H1 (cell line): Measurements from ENCODE around the gene ZNF302. TPM values are rescaled to one million over a fixed set of nuclear protein-coding genes. Genes with fewer than 3 reads are reported as not detected.

Experiments
- CTCF ChIA-PET: fragments of 300-600 bp; sonication (Branson Sonifier 250); formaldehyde crosslinking; loops from one replicate; lab custom pipeline; 2021; ENCODE audit not compliant: partially characterized antibody; lab: Charles Lee
- POLR2A ChIA-PET: fragments of 300-600 bp; sonication (Branson Sonifier 250); formaldehyde crosslinking; loops from one replicate; lab custom pipeline; 2021; ENCODE audit warnings: inconsistent platforms; ENCODE audit not compliant: partially characterized antibody; lab: Charles Lee
- DNase-seq, 2 experiments: peaks; one replicate each; pipeline versions ENCODE4 v3.0.0 to v3.0.0-alpha.2; 2010 to 2022; ENCODE audit warnings: low spot score in 2 of 2, low read depth in 1 of 2, mixed read lengths in 1 of 2
- FAIRE-seq: peaks from 2 replicates; lab custom pipeline; 2011; peaks lifted over from hg19 to GRCh38; lab: Jason Lieb, UNC
- H2AFZ ChIP-seq: 2 replicates; pipeline ENCODE4 v1.8.1; 2012; ENCODE audit warnings: low read length, inconsistent platforms
- H2AK5ac ChIP-seq: 2 replicates; pipeline ENCODE4 v1.6.1; 2013; ENCODE audit warnings: low read depth, low read length
- H2BK120ac ChIP-seq: replicated peaks from 2 replicates; pipeline ENCODE3; 2013; ENCODE audit warnings: low read depth, low read length, inconsistent platforms
- H2BK12ac ChIP-seq: 2 replicates; pipeline ENCODE4 v1.6.1; 2013; ENCODE audit warnings: low read depth, low read length
- H2BK15ac ChIP-seq: 2 replicates; pipeline ENCODE4 v1.6.1; 2013; ENCODE audit warnings: low read length
- H2BK20ac ChIP-seq: 2 replicates; pipeline ENCODE4 v1.6.1; 2013; ENCODE audit warnings: low read length
- H2BK5ac ChIP-seq: 2 replicates; pipeline ENCODE4 v1.6.1; 2013; ENCODE audit warnings: low read depth, low read length
- H3K14ac ChIP-seq: 2 replicates; pipeline ENCODE4 v1.6.1; 2013; ENCODE audit warnings: inconsistent platforms; ENCODE audit not compliant: insufficient read length
- H3K18ac ChIP-seq: 2 replicates; pipeline ENCODE4 v1.6.1; 2013; ENCODE audit warnings: low read length; ENCODE audit errors: extremely low read depth
- H3K23ac ChIP-seq: 2 replicates; pipeline ENCODE4 v1.6.1; 2013; ENCODE audit warnings: inconsistent platforms; ENCODE audit not compliant: insufficient read length
- H3K23me2 ChIP-seq: 2 replicates; pipeline ENCODE4 v1.6.1; 2013; ENCODE audit warnings: low read depth, low read length
- H3K27ac ChIP-seq: 2 replicates; pipeline ENCODE4 v1.6.1; 2011; ENCODE audit warnings: low read depth, low read length, inconsistent platforms
- H3K27me3 ChIP-seq, 4 experiments: replicated peaks in 1 of 4; 1 replicate in 1 of 4; 2 replicates in 3 of 4; pipeline versions ENCODE4 v1.6.1 to v1.8.1; 2011 to 2013; ENCODE audit warnings: low read length in 3 of 4, mild to moderate bottlenecking in 3 of 4, inconsistent platforms in 2 of 4, mixed read lengths in 2 of 4, moderate library complexity in 1 of 4; ENCODE audit not compliant: control insufficient read depth in 3 of 4, insufficient read depth in 3 of 4; ENCODE audit errors: extremely low read depth in 1 of 4
- H3K36me3 ChIP-seq, 4 experiments: 2 replicates each; pipeline versions ENCODE4 v1.6.1 to v1.8.1; 2011 to 2013; ENCODE audit warnings: mild to moderate bottlenecking in 4 of 4, low read length in 3 of 4, moderate library complexity in 2 of 4, control low read depth in 1 of 4, inconsistent platforms in 1 of 4; ENCODE audit not compliant: insufficient read depth in 4 of 4, control insufficient read depth in 2 of 4
- H3K4ac ChIP-seq: replicated peaks from 2 replicates; pipeline ENCODE3; 2013; ENCODE audit warnings: low read length, low read depth, mixed read lengths, inconsistent platforms; ENCODE audit not compliant: insufficient read length
- H3K4me1 ChIP-seq, 4 experiments: replicated peaks in 1 of 4; 1 replicate in 1 of 4; 2 replicates in 3 of 4; pipeline versions ENCODE4 v1.6.1 to v1.8.1; 2011 to 2013; ENCODE audit warnings: low read length in 3 of 4, inconsistent platforms in 2 of 4, mixed read lengths in 1 of 4; ENCODE audit not compliant: insufficient read depth in 4 of 4, control insufficient read depth in 3 of 4
- H3K4me2 ChIP-seq, 2 experiments: 2 replicates each; pipeline versions ENCODE4 v1.6.1 to v1.8.1; 2011 to 2013; ENCODE audit warnings: low read depth in 2 of 2, low read length in 2 of 2, control low read depth in 1 of 2, inconsistent platforms in 1 of 2, mild to moderate bottlenecking in 1 of 2; ENCODE audit not compliant: insufficient read depth in 1 of 2
- H3K4me3 ChIP-seq, 4 experiments: fragments of 200-600, 300-600 bp in 1 of 4; sonication (generic), shearing (Covaris generic), sonication (Bioruptor Twin) in 1 of 4; 2 replicates each; pipeline versions ENCODE4 v1.5.1 to v1.8.1; 2011 to 2016; ENCODE audit warnings: low read length in 4 of 4, low read depth in 3 of 4, control low read depth in 2 of 4, inconsistent platforms in 2 of 4, mild to moderate bottlenecking in 2 of 4, mixed read lengths in 1 of 4, moderate library complexity in 1 of 4; ENCODE audit not compliant: insufficient read depth in 2 of 4; ENCODE audit errors: extremely low read depth in 1 of 4
- H3K56ac ChIP-seq: replicated peaks from 2 replicates; pipeline ENCODE3; 2013; ENCODE audit warnings: low read depth, mild to moderate bottlenecking, mixed read lengths, low read length, inconsistent platforms; ENCODE audit not compliant: insufficient read length
- H3K79me1 ChIP-seq: 2 replicates; pipeline ENCODE4 v1.6.1; 2013; ENCODE audit warnings: low read depth, low read length, control low read depth
- H3K79me2 ChIP-seq, 2 experiments: 2 replicates each; pipeline versions ENCODE4 v1.6.1 to v1.8.1; 2012 to 2013; ENCODE audit warnings: low read length in 2 of 2, mild to moderate bottlenecking in 2 of 2, inconsistent platforms in 1 of 2; ENCODE audit not compliant: insufficient read depth in 2 of 2, control insufficient read depth in 1 of 2
- H3K9ac ChIP-seq, 4 experiments: replicated peaks in 1 of 4; 1 replicate in 1 of 4; 2 replicates in 3 of 4; pipeline versions ENCODE4 v1.6.1 to v1.8.1; 2011 to 2013; ENCODE audit warnings: low read depth in 3 of 4, low read length in 3 of 4, control low read depth in 2 of 4, mild to moderate bottlenecking in 2 of 4, moderate library complexity in 2 of 4, inconsistent platforms in 1 of 4; ENCODE audit errors: extremely low read depth in 1 of 4
- H3K9me3 ChIP-seq, 2 experiments: 2 replicates each; pipeline versions ENCODE4 v1.6.1 to v1.8.1; 2012 to 2013; ENCODE audit warnings: mild to moderate bottlenecking in 2 of 2, moderate library complexity in 2 of 2, control low read depth in 1 of 2, inconsistent platforms in 1 of 2, low read depth in 1 of 2, low read length in 1 of 2, mixed read lengths in 1 of 2; ENCODE audit not compliant: insufficient read depth in 2 of 2
- H4K20me1 ChIP-seq, 2 experiments: replicated peaks in 1 of 2; 2 replicates each; pipeline versions ENCODE3 to v1.8.1; 2011 to 2013; ENCODE audit warnings: inconsistent platforms in 2 of 2, low read length in 2 of 2, mild to moderate bottlenecking in 1 of 2; ENCODE audit not compliant: insufficient read depth in 2 of 2, control insufficient read depth in 1 of 2
- H4K5ac ChIP-seq: 2 replicates; pipeline ENCODE4 v1.6.1; 2013; ENCODE audit warnings: low read length, low read depth, mixed read lengths, inconsistent platforms; ENCODE audit not compliant: insufficient read length
- H4K8ac ChIP-seq: 2 replicates; pipeline ENCODE4 v1.8.0; 2013; ENCODE audit warnings: mild to moderate bottlenecking, moderate library complexity, low read length, inconsistent platforms; ENCODE audit not compliant: insufficient read depth; ENCODE audit errors: extremely low read depth
- H4K91ac ChIP-seq: replicated peaks from 2 replicates; pipeline ENCODE3; 2013; ENCODE audit warnings: low read length, mixed read lengths, inconsistent platforms; ENCODE audit not compliant: insufficient read length
- ASH2L ChIP-seq: fragments of 200-600, 300-600 bp; sonication (generic); IDR thresholded peaks from one replicate; pipeline ENCODE4 v1.7.1; 2017; ENCODE audit warnings: low read length
- CBX5 ChIP-seq: fragments of 300-800, 300-1000 bp; sonication (generic); IDR thresholded peaks from 2 replicates; pipeline ENCODE4 v1.7.1; 2016; ENCODE audit warnings: antibody characterized with exemption, low read length, low read depth
- CBX8 ChIP-seq: fragments of 300-800, 300-1000 bp; sonication (generic); IDR thresholded peaks from 2 replicates; pipeline ENCODE4 v1.7.1; 2016; ENCODE audit warnings: low read depth, low read length, borderline replicate concordance
- CHD2 ChIP-seq: IDR thresholded peaks from 2 replicates; pipeline ENCODE4 v1.6.1; 2012; ENCODE audit warnings: low read length, improper control_type of control experiment
- CREB1 ChIP-seq: IDR thresholded peaks from 2 replicates; pipeline ENCODE4 v1.6.1; 2012; ENCODE audit warnings: inconsistent platforms
- CTBP2 ChIP-seq: IDR thresholded peaks from 2 replicates; pipeline ENCODE4 v1.7.0; 2011; ENCODE audit warnings: borderline replicate concordance, mild to moderate bottlenecking, moderate library complexity, mixed read lengths, low read length; ENCODE audit not compliant: insufficient read depth, insufficient read length
- EZH2 ChIP-seq: fragments of 200-600 bp; sonication (generic); IDR thresholded peaks from 2 replicates; pipeline ENCODE4 v1.7.1; 2012; ENCODE audit warnings: low read depth, mild to moderate bottlenecking, moderate library complexity, low read length, inconsistent platforms; ENCODE audit not compliant: severe bottlenecking
- JUND ChIP-seq: IDR thresholded peaks from 2 replicates; pipeline ENCODE4 v1.6.1; 2011; ENCODE audit warnings: mild to moderate bottlenecking, improper control_type of control experiment, low read length
- PHF8 ChIP-seq: fragments of 200-600 bp; sonication (generic); conservative IDR thresholded peaks from 2 replicates; pipeline ENCODE4 v1.7.1; 2012; ENCODE audit warnings: low read depth, mild to moderate bottlenecking, inconsistent platforms, low read length, moderate library complexity
- POLR2AphosphoS5 ChIP-seq: IDR thresholded peaks from 2 replicates; pipeline ENCODE4 v1.6.1; 2011; ENCODE audit warnings: low read depth, low read length
- RXRA ChIP-seq: IDR thresholded peaks from 2 replicates; pipeline ENCODE4 v1.6.1; 2011; ENCODE audit warnings: low read depth, mild to moderate bottlenecking, low read length, moderate library complexity; ENCODE audit not compliant: insufficient read depth
- SAP30 ChIP-seq: fragments of 300-600 bp; sonication (generic); IDR thresholded peaks from 2 replicates; pipeline ENCODE4 v1.7.1; 2012; ENCODE audit warnings: low read length, moderate library complexity, mild to moderate bottlenecking, inconsistent platforms; ENCODE audit not compliant: insufficient read depth, insufficient replicate concordance
- SIRT6 ChIP-seq: IDR thresholded peaks from one replicate; pipeline ENCODE4 v1.7.1; 2012; ENCODE audit warnings: low read length, inconsistent platforms
- SP1 ChIP-seq: IDR thresholded peaks from 2 replicates; pipeline ENCODE4 v1.6.1; 2011; ENCODE audit warnings: low read depth, low read length
- SP2 ChIP-seq: IDR thresholded peaks from 2 replicates; pipeline ENCODE4 v1.6.1; 2012; ENCODE audit warnings: mild to moderate bottlenecking, low read length, inconsistent platforms
- TAF1 ChIP-seq: IDR thresholded peaks from 2 replicates; pipeline ENCODE4 v1.6.1; 2011; ENCODE audit warnings: mild to moderate bottlenecking, low read depth, low read length
- TEAD4 ChIP-seq: IDR thresholded peaks from 2 replicates; pipeline ENCODE4 v1.6.1; 2012; ENCODE audit warnings: low read depth, low read length, inconsistent platforms, mixed read lengths
- WGBS, 2 experiments: shearing (Covaris generic) in 1 of 2; methylation state at CpG; one replicate each; pipeline versions ENCODE4 v1.1.6 to v1.1.7; 2013 to 2015; ENCODE audit warnings: low lambda C conversion rate in 2 of 2, mixed read lengths in 2 of 2, inconsistent platforms in 1 of 2, low coverage in 1 of 2, missing lambda C conversion rate in 1 of 2; ENCODE audit not compliant: insufficient replicate concordance in 2 of 2, insufficient coverage in 1 of 2, insufficient read length in 1 of 2; ENCODE audit errors: extremely low coverage in 1 of 2, missing lambda C conversion rate in 1 of 2; 5-methylcytosine and 5-hydroxymethylcytosine counted together
- polyA plus RNA-seq, 7 experiments: library from polyadenylated mRNA; depleted of rRNA in 3 of 7; stranded (reverse) in 5 of 7; unstranded in 2 of 7; fragments of >200 nt in 5 of 7; fragments of 200-250 nt in 2 of 7; gene quantifications; 1 replicate in 5 of 7; 2 replicates in 1 of 7; 4 replicates in 1 of 7; pipeline versions ENCODE4 v1.2.1 to v1.2.3, GENCODE V29; 2011 to 2013; ENCODE audit warnings: missing spikeins in 2 of 7, mixed read lengths in 2 of 7
- total RNA-seq: library from RNA; stranded (reverse); fragmentation: NEBNext Ultra II Directional; extraction: Animal tissue kit (Norgen Biotek cat#: 25700); gene quantifications from 2 replicates; pipeline ENCODE4 v1.2.1, GENCODE V29; 2021

ZNF302 gene
- total and polyA plus RNA-seq, 2 of the 8 experiments (the other 6 are each of a cell fraction or from before 2014, with no cell fraction given), result 9.1 to 20.4 TPM

DNA sequence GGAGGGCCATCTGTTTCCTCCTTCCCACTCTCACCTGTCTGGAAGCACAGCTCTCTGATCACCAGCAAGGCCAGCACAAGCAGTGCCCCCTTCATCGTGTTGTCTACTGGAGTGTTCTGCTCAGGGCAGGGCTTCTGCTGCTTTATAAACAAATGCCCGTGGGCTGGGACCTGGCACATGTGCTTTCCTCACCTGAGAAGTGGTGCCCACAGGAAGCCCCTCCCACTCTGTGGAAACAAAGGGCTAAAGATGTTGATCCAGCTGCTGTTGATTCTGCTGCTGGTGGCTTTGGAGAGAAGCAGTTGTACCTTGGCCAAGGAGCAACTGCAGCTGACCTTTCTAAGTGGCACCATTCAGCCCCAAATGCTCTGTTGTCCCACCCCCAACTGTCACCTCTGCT, 30.2 kb downstream of the ZNF302 start:
- no peaks in the 10 kb centered on the region for H3K79me1 ChIP-seq
- POLR2A ChIA-PET, result no interaction called here
- TF ChIP-seq CBX5 (no peak), ASH2L (no peak), EZH2 (no peak), RXRA (no peak), TAF1 (no peak), JUND (no peak), SIRT6 (no peak), PHF8 (no peak), TEAD4 (no peak), CTBP2 (no peak), CHD2 (no peak), CBX8 (no peak), CREB1 (no peak), POLR2AphosphoS5 (no peak), SP2 (no peak), SP1 (no peak), SAP30 (no peak)

More for the DNA sequence above, 30.2 kb downstream of the ZNF302 start:
- Histone ChIP-seq H3K36me3 (no peaks in the 10 kb centered on the region), H4K20me1 (no peaks in the 10 kb centered on the region), H3K9me3 (peaks cover 22% of the 10 kb centered on the region in 2 experiments), H2BK15ac (no peak overlapping the region), H2AFZ (no peak overlapping the region), H2BK5ac (no peak overlapping the region), H4K5ac (no peak overlapping the region), H3K9ac (no peak overlapping the region), H3K79me2 (no peaks in the 10 kb centered on the region), H3K14ac (no peak overlapping the region), H2BK120ac (no peak overlapping the region), H3K18ac (no peak overlapping the region), H2BK12ac (no peak overlapping the region), H3K27ac (no peak overlapping the region), H3K4me2 (no peak overlapping the region), H2AK5ac (no peak overlapping the region), H2BK20ac (no peak overlapping the region), H4K91ac (no peak overlapping the region), H3K4ac (no peak overlapping the region), H3K23ac (no peak overlapping the region), H3K23me2 (no peaks in the 10 kb centered on the region), H4K8ac (no peak overlapping the region), H3K27me3 (no peaks in the 10 kb centered on the region), H3K4me1 (no peaks in the 10 kb centered on the region), H3K4me3 (no peak overlapping the region), H3K56ac (no peak overlapping the region)
- 79% methylated on average over 2 of the region's 2 CpGs; no CpG with 5 or more reads in 1 of the 2 experiments for WGBS, 2 experiments
- CTCF ChIA-PET, result interaction anchor here (6.2 kb wide), 1 partner anchor 68 kb away, joined by 46 read pairs; no protein-coding TSS in a partner anchor
- no peak for DNase-seq
- no peak for FAIRE-seq
